ENCODE measurements around the gene BRF1. TPM values are rescaled to one million over a fixed set of nuclear protein-coding genes. Genes with fewer than 3 reads are reported as not detected.

Gene BRF1
- total RNA-seq, 1 experiment from 2014 or later, result 41.2 TPM

DNA sequence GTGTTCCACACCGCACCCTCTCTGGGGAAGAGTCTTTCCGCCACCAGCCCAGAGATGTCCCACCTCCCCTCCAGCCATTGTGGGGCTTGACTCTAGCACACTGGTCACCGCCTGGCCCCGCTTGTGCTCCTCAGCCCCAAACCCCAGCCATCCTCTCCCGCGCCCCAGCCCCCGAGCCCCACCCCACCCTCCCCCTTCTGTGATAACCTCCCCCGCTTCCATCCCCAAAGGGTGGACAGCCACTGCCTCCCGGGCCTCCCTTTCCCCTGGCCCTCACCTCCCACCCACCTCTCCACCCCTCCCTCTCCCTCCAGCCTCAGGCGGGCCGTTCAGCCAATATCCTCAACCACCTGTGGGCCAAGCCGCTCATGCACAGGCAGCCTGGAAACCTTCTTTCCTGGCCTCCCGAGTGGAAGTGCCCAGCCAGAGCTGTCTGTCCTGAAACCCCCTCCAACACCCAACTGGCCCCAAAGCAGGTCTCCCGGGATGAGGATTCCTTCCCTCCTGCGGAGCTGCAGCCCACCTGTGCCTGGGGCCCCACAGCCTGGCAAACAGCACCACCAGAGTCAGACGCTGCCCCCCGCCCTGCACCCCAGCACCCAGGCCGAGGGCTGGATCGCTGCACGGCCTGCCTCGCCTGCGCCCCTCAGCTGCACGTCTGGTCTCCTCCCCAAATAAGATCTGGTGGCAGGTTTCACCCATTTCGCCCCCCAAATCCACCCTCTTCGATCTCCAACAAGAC lies 92.6 kb downstream of the BRF1 start:
- Histone ChIP-seq H3K79me2 (ENCODE audit: insufficient read depth, low read length) (no peaks in the 10 kb centered on the region), H2AFZ (ENCODE audit: low read depth, low read length, poor library complexity, severe bottlenecking) (no peak overlapping the region), H3K4me2 (ENCODE audit: low read length) (no peak overlapping the region), H3K27me3 (ENCODE audit: insufficient read depth, low read length) (no peaks in the 10 kb centered on the region), H3K27ac (ENCODE audit: low read depth, low read length) (no peak overlapping the region), H3K9me3 (ENCODE audit: control insufficient read depth in 1 of 2, insufficient read depth in 1 of 2, low read depth in 1 of 2, low read length in 2 of 2) (no peaks in the 10 kb centered on the region), H3K4me1 (ENCODE audit: control insufficient read depth in 1 of 2, insufficient read depth in 2 of 2, low read length in 2 of 2) (peaks cover 3 to 6% of the 10 kb centered on the region in 2 experiments; a peak in 2 of 4 replicates), H3K9me2 (ENCODE audit: insufficient read depth) (no peaks in the 10 kb centered on the region), H3K9ac (ENCODE audit: low read length) (no peak overlapping the region), H3K4me3 (replicated peaks in 1 of 2; ENCODE audit: low read depth in 1 of 2, low read length in 2 of 2) (no peak overlapping the region), H3K36me3 (ENCODE audit: control insufficient read depth in 1 of 2, insufficient read depth in 2 of 2, low read length in 2 of 2) (no peaks in the 10 kb centered on the region), H4K20me1 (ENCODE audit: insufficient read depth) (no peaks in the 10 kb centered on the region)
- ChIA-PET POLR2A (no interaction called here), RAD21 (ENCODE audit: low non-redundant PET in 1 of 2, low total read pairs in 2 of 2, uncharacterized antibody in 2 of 2, unreplicated experiment in 2 of 2) (no interaction called here), CTCF (interaction anchor here (0.6 to 1.4 kb wide), 2 partner anchors 88 to 144 kb away, joined by 3 to 6 read pairs; no protein-coding TSS in a partner anchor)
- TF ChIP-seq YY1 (IDR thresholded peaks at IDR 0.05; ENCODE audit: extremely low read depth, insufficient replicate concordance, low read depth, low read length), result no peak
- no peak for TF ChIP-seq JUND (IDR thresholded peaks at IDR 0.05)
- TF ChIP-seq POLR2AphosphoS5 (IDR thresholded peaks at IDR 0.05; ENCODE audit: low read depth, low read length), result no peak
- no peak for TF ChIP-seq REST (IDR thresholded peaks at IDR 0.05; ENCODE audit: low read depth)
- no peak for TF ChIP-seq FOSL1 (IDR thresholded peaks at IDR 0.05; ENCODE audit: low read depth)
- TF ChIP-seq CBX3 (IDR thresholded peaks at IDR 0.05; ENCODE audit: low read depth), result no peak
- no peak for TF ChIP-seq CEBPB (IDR thresholded peaks at IDR 0.05; ENCODE audit: low read depth)
- no TSS peak for BruUV-seq (replicated peaks)
- no peak for ATAC-seq
- no peak for DNase-seq (ENCODE audit: low read depth, low spot score)
- intact Hi-C loops (cut with micrococcal nuclease), result no loop called here

All from HCT116 (cell line).